GM12892 (cell line): Measurements from ENCODE around the gene TIPARP.
"Not testable (repeated sequence)": the region's sequence is repeated elsewhere in the genome, so short reads cannot be mapped to it uniquely, and the experiment has no call there.

Experiments
- DNase-seq: peaks from one replicate; pipeline ENCODE4 v3.0.0; 2011; ENCODE audit not compliant: insufficient read length
- FAIRE-seq: peaks from 2 replicates; lab custom pipeline; 2011; peaks lifted over from hg19 to GRCh38; lab: Jason Lieb, UNC
- POLR2A ChIP-seq: IDR thresholded peaks from 2 replicates; pipeline ENCODE4 v1.6.1; 2011; ENCODE audit warnings: low read depth, low read length, control low read depth
- POLR2AphosphoS5 ChIP-seq: IDR thresholded peaks from 2 replicates; pipeline ENCODE4 v1.6.1; 2011; ENCODE audit warnings: low read depth, low read length, control low read depth
- TAF1 ChIP-seq: IDR thresholded peaks from 2 replicates; pipeline ENCODE4 v1.6.1; 2011; ENCODE audit warnings: low read depth, mild to moderate bottlenecking, control low read depth, low read length, borderline replicate concordance

TIPARP gene

DNA sequence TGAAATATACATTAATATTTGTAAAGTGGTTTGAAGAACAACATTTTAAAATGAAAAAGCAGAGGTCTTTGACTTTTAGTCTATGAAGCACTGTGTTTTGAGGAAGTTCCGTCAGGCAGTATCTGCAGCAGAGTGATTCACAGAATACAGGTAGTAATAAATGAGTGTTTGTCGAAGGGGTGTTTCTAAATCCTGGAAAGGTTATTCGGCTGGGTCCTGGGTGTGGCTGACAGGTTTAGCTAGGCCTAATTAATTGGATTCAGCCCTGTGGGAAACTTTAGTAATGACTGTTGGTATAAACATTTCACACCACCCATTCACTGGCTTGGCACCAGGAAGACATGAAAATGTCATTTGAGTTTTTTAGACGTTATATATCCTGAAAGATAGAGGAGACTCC lies 51.3 kb downstream of the TIPARP start:
- TF ChIP-seq POLR2AphosphoS5: no peak
- TF ChIP-seq POLR2A: no peak
- TF ChIP-seq TAF1: no peak
- FAIRE-seq: no peak
- no peak for DNase-seq

GRCh38 chr3:156726456-156726855 lies 52.1 kb downstream of the TIPARP start:
- no peak for FAIRE-seq
- no peak for DNase-seq
- TF ChIP-seq TAF1 (no peak), POLR2A (no peak), POLR2AphosphoS5 (no peak)

- DNase-seq: no peak
- FAIRE-seq: peak; percentile 60
- no peak for TF ChIP-seq POLR2AphosphoS5
- TF ChIP-seq TAF1: no peak
- no peak for TF ChIP-seq POLR2A
Observed at GRCh38 chr3:156727519-156728205, 53.3 kb downstream of the TIPARP start.

DNA sequence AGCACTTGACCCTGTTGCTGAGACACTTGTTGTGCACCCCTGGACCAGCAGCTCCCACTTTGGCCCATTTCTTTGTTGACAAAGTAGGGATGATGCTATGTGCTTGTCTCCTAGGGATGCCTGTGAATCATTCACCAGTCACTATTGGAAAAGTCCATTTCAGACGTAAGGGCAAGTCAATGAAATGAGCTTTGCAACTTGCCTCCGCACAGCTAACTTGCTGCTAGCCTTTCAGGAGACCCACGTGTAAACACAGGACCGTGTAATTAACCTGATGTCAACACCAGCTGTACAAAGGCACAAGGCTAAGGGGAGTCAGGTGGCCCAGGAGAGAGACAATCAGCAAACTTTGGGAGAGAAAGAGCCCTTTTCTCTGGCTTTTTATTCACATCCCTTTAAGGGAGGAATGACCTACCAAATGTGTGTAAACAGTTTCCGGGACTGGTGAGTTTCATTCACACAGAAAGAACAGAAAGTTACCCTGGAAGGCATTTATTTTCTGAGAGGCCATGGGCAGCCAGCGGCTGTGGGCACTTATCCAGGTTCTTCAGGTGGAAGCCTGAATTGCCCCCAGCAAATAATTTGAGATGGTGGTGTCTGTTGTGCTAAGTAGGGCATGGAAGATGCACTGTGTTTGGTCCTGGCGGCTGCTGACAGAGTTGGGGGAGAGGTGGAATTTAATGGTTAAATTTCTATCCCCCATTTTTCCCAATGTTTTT lies 54.0 kb downstream of the TIPARP start:
- FAIRE-seq (no peak), DNase-seq (no peak)
- no peak for TF ChIP-seq POLR2AphosphoS5
- TF ChIP-seq POLR2A: no peak
- no peak for TF ChIP-seq TAF1

- FAIRE-seq (no peak), DNase-seq (no peak)
- TF ChIP-seq POLR2AphosphoS5 (no peak), TAF1 (no peak), POLR2A (no peak)
Observed at GRCh38 chr3:156729460-156730179, 55.2 kb downstream of the TIPARP start.

DNA sequence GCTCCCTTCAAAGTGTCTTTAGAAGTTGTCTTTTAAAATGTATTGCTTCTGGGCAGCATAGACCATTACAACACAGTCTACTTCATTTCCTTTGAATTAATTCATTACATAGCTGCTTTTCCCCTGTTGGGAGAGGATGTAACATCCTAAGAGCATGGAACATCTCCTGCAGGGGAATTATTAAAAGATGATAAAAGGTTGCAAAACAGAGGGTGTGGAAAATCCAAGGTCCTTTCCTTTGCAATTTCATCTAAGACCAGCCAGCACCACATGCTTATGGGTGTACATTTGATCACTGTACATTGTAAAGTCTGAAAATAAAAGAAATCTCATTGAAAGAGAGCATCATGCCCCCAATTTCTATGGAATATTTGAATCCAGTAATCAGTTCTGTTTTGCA lies 57.4 kb downstream of the TIPARP start:
- no peak for TF ChIP-seq POLR2AphosphoS5
- no peak for TF ChIP-seq POLR2A
- no peak for TF ChIP-seq TAF1
- FAIRE-seq: no peak
- DNase-seq: no peak

DNA sequence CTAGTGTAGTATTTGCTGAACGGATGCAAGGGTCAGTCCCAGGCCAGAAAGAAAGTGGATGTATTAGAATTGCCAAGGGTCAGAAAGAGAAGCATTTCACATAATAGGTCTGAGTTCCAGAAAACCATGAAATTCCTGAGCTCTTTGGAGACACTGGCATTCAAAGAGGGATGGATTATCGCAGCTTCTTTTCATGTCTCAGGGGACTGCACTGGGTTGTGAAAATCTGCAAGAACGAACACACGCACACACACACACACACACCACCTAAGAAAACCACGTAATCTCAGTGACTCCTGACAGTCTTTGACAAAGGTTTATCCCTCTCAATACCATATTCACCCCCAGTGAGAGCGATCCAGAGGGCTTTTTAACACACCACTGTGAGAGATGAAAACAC lies 57.9 kb downstream of the TIPARP start:
- FAIRE-seq (no peak), DNase-seq (no peak)
- TF ChIP-seq TAF1: no peak

DNA sequence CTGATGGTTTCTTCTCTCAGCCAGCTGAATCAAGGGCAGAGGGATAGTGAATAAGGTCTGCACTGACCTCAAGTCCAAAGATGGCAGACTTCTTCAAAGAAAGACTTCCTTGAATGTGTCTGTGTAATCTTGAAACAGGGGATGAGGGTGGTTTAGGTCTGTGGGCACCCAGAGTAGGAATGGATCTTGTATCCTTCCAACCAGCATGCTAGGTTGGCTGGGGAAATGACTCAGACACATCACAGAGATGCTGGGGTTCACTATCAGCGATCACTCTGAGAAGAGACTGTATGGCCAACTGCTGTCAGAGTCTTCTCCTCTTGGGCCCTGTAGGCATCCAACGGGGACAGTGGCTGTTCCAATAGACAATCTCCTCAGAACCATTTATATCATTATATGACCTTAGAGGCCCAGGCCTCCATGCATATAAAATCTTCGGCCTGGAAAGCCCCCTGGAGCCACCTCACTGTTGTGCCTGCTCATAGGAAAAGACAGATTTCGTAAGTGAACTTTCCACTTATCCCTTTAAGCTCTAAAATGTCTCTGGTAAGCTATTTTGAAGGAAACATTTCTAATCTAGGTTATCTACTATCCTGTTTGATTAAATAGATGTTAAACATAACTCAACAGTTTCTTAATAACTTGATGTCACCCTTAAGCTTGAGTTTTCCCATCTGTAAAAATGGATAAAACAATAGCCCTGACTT lies 58.5 kb downstream of the TIPARP start:
- no peak for FAIRE-seq
- no peak for DNase-seq
- no peak for TF ChIP-seq TAF1
- no peak for TF ChIP-seq POLR2AphosphoS5
- no peak for TF ChIP-seq POLR2A

GRCh38 chr3:156734661-156735060 lies 60.3 kb downstream of the TIPARP start:
- FAIRE-seq, DNase-seq: not testable (repeated sequence)

DNA sequence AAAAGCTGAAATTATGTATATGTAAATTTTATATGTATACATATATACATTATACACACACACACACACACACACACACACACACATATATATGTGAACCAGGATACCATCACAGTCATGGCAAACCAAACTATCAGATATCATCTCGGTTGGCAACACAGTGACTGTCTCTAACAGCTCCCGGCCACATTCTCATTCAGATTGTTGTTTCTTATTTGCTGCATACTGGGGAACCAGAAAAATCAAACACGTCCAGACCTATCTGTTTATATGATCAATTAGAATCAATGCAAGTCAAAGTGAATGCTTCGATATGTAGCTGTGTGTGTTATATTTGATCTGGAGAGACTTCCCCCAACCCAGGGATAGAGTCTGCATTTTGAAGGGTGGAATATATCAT lies 61.1 kb downstream of the TIPARP start:
- FAIRE-seq: no peak
- TF ChIP-seq POLR2AphosphoS5 (no peak), POLR2A (no peak), TAF1 (no peak)

GRCh38 chr3:156737049-156737448 lies 62.7 kb downstream of the TIPARP start:
- not testable (repeated sequence) for FAIRE-seq, DNase-seq

More for the DNA sequence above, 61.1 kb downstream of the TIPARP start:
- no peak for DNase-seq
